Vagina (tissue), 2 donors: ENCODE data around the gene SLIT2. TPM values are rescaled to one million over a fixed set of nuclear protein-coding genes. Genes with fewer than 3 reads are reported as not detected.

Experiments
- DNase-seq, 2 donors: peaks; one replicate each; pipeline ENCODE4 v3.0.0-alpha.2; 2017; ENCODE audit errors: extremely low spot score in 2 of 2
- H3K27ac ChIP-seq: fragments of 200-600 bp; sonication (generic); one replicate; pipeline ENCODE4 v1.5.1; 2019
- H3K27me3 ChIP-seq: fragments of 200-600 bp; sonication (generic); one replicate; pipeline ENCODE4 v1.5.1; 2019
- H3K36me3 ChIP-seq, 2 donors: fragments of 200-600 bp; sonication (generic); one replicate each; pipeline ENCODE4 v1.5.1; 2017 to 2019
- H3K4me1 ChIP-seq: fragments of 200-600 bp; sonication (generic); one replicate; pipeline ENCODE4 v1.5.1; 2019
- H3K4me3 ChIP-seq, 2 donors: fragments of 200-600 bp; sonication (generic); 1 replicate in 1 of 2; 2 replicates in 1 of 2; pipeline ENCODE4 v1.5.1; 2016 to 2019
- H3K9me3 ChIP-seq: fragments of 200-600 bp; sonication (generic); one replicate; pipeline ENCODE4 v1.5.1; 2019
- POLR2A ChIP-seq, 2 donors: fragments of 450-650 bp; IDR thresholded peaks; one replicate each; pipeline ENCODE4 v1.6.1; 2017; ENCODE audit warnings: antibody characterized with exemption in 2 of 2, mild to moderate bottlenecking in 2 of 2, moderate library complexity in 2 of 2
- POLR2AphosphoS5 ChIP-seq, 2 donors: sonication (generic); formaldehyde crosslinking; IDR thresholded peaks; one replicate each; pipeline ENCODE4 v1.9.0; 2017; ENCODE audit warnings: antibody characterized with exemption in 2 of 2, mild to moderate bottlenecking in 2 of 2, low read depth in 1 of 2; ENCODE audit not compliant: insufficient read depth in 1 of 2
- intact Hi-C: fragments of 100-400 bp; cut with DNase I; formaldehyde crosslinking; loops from one replicate; pipeline ENCODE4 v1.15.1; 2023
- total RNA-seq: library from RNA; depleted of rRNA; stranded (reverse); fragments of >200 nt; gene quantifications from one replicate; pipeline ENCODE4 v1.2.3, GENCODE V29; 2016
- TF ChIP-seq, protein P1 (sequence below), 3 experiments: fragments of 450-650 bp in 2 of 3; fragments of 200-600 bp in 1 of 3; sonication (generic) in 1 of 3; IDR thresholded peaks; one replicate each; pipeline ENCODE4 v1.5.1; 2017 to 2019; ENCODE audit warnings: antibody characterized with exemption in 3 of 3, mild to moderate bottlenecking in 2 of 3, moderate library complexity in 2 of 3

SLIT2 gene
- total RNA-seq, 1 donor from 2014 or later, result 29.2 TPM

- Histone ChIP-seq H3K27me3 (no peaks in the 10 kb centered on the region), H3K4me3 (no peak overlapping the region), H3K4me1 (no peaks in the 10 kb centered on the region), H3K9me3 (no peaks in the 10 kb centered on the region), H3K27ac (no peak overlapping the region), H3K36me3 (no peaks in the 10 kb centered on the region)
- TF ChIP-seq POLR2A (IDR thresholded peaks at IDR 0.05) (no peak), POLR2AphosphoS5 (IDR thresholded peaks at IDR 0.05; ENCODE audit: insufficient read depth in 1 of 2, low read depth in 1 of 2) (no peak)
- TF ChIP-seq, protein P1, sequence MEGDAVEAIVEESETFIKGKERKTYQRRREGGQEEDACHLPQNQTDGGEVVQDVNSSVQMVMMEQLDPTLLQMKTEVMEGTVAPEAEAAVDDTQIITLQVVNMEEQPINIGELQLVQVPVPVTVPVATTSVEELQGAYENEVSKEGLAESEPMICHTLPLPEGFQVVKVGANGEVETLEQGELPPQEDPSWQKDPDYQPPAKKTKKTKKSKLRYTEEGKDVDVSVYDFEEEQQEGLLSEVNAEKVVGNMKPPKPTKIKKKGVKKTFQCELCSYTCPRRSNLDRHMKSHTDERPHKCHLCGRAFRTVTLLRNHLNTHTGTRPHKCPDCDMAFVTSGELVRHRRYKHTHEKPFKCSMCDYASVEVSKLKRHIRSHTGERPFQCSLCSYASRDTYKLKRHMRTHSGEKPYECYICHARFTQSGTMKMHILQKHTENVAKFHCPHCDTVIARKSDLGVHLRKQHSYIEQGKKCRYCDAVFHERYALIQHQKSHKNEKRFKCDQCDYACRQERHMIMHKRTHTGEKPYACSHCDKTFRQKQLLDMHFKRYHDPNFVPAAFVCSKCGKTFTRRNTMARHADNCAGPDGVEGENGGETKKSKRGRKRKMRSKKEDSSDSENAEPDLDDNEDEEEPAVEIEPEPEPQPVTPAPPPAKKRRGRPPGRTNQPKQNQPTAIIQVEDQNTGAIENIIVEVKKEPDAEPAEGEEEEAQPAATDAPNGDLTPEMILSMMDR (IDR thresholded peaks at IDR 0.05), result no peak
- no peak for DNase-seq
- intact Hi-C loops, result no loop called here
Observed at GRCh38 chr4:20292739-20293138, 41.0 kb downstream of the SLIT2 start.

DNA sequence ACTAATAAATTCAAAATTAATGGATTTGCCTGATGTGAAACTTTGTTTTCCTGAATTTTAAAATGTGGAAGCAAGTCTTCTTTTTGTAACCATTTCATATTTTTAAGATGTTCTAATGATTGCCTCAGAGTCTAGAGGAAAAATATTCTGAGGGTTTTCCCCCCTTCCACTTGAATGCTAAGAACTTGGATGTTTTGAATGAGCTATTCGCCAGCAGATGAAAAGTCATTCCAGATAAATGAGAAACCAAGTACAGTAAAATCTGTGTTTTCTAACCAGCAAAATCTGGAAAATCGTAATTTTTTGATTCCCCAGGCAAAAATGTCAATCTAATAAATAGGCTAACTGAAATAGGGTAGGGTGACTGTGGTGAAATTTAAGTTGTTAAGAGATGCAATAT, 45.6 kb downstream of the SLIT2 start:
- Histone ChIP-seq H3K4me3 (no peak overlapping the region), H3K27me3 (no peaks in the 10 kb centered on the region), H3K9me3 (no peaks in the 10 kb centered on the region), H3K27ac (no peak overlapping the region), H3K36me3 (no peaks in the 10 kb centered on the region), H3K4me1 (no peaks in the 10 kb centered on the region)
- intact Hi-C loops, result no loop called here
- TF ChIP-seq, protein P1 (IDR thresholded peaks at IDR 0.05), result no peak
- no peak for TF ChIP-seq POLR2A (IDR thresholded peaks at IDR 0.05)
- no peak for TF ChIP-seq POLR2AphosphoS5 (IDR thresholded peaks at IDR 0.05; ENCODE audit: insufficient read depth in 1 of 2, low read depth in 1 of 2)
- DNase-seq, result no peak

- no peak for DNase-seq
- Histone ChIP-seq H3K4me3 (no peak overlapping the region), H3K9me3 (no peaks in the 10 kb centered on the region), H3K36me3 (no peaks in the 10 kb centered on the region), H3K27ac (no peak overlapping the region), H3K27me3 (no peaks in the 10 kb centered on the region), H3K4me1 (no peaks in the 10 kb centered on the region)
- intact Hi-C loops, result no loop called here
- TF ChIP-seq POLR2A (IDR thresholded peaks at IDR 0.05), result no peak
- TF ChIP-seq POLR2AphosphoS5 (IDR thresholded peaks at IDR 0.05; ENCODE audit: insufficient read depth in 1 of 2, low read depth in 1 of 2), result no peak
- TF ChIP-seq, protein P1 (IDR thresholded peaks at IDR 0.05), result no peak
Observed at GRCh38 chr4:20297783-20298182, 46.1 kb downstream of the SLIT2 start.

DNA sequence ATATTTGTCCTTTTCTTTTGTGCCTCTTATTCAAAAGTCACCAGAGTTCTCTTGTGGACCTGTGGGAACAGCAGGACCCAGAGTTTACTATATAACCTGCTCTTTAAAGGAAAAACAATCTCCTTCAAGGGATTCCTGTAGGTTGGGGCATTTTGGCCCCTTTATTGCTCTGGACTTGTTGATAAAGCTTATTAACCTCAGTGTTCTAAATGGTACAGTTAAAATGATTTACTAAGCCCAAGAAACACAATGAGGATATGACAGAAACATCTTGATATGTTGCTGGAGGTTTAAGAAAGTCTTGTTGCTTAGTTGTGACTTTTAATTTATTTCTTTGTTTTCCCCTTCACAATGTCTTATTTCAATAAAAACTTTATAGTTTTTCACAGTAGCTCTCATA, 46.8 kb downstream of the SLIT2 start:
- intact Hi-C loops, result no loop called here
- TF ChIP-seq POLR2A (IDR thresholded peaks at IDR 0.05) (no peak), POLR2AphosphoS5 (IDR thresholded peaks at IDR 0.05; ENCODE audit: insufficient read depth in 1 of 2, low read depth in 1 of 2) (no peak)
- TF ChIP-seq, protein P1 (IDR thresholded peaks at IDR 0.05), result no peak
- H3K27ac ChIP-seq, result no peak overlapping the region

GRCh38 chr4:20298986-20299385, 47.3 kb downstream of the SLIT2 start:
- H3K27me3 ChIP-seq, result no peaks in the 10 kb centered on the region
- TF ChIP-seq, protein P1 (IDR thresholded peaks at IDR 0.05), result no peak
- no peak for TF ChIP-seq POLR2AphosphoS5 (IDR thresholded peaks at IDR 0.05; ENCODE audit: insufficient read depth in 1 of 2, low read depth in 1 of 2)
- TF ChIP-seq POLR2A (IDR thresholded peaks at IDR 0.05), result no peak
- H3K36me3 ChIP-seq, result no peaks in the 10 kb centered on the region
- H3K4me3 ChIP-seq, result no peak overlapping the region
- intact Hi-C loops, result no loop called here
- no peaks in the 10 kb centered on the region for H3K9me3 ChIP-seq
- no peak for DNase-seq
- H3K27ac ChIP-seq, result no peak overlapping the region
- no peaks in the 10 kb centered on the region for H3K4me1 ChIP-seq

More for the DNA sequence above, 46.8 kb downstream of the SLIT2 start:
- Histone ChIP-seq H3K27me3 (no peaks in the 10 kb centered on the region), H3K4me1 (no peaks in the 10 kb centered on the region), H3K4me3 (no peak overlapping the region), H3K36me3 (no peaks in the 10 kb centered on the region), H3K9me3 (no peaks in the 10 kb centered on the region)
- no peak for DNase-seq
